Keratinocyte (primary cell): Measurements from ENCODE around the gene NPRL2.

ENCODE experiments used
- CTCF ChIP-seq, 3 experiments: IDR thresholded peaks in 1 of 3; conservative IDR thresholded peaks in 1 of 3; optimal IDR thresholded peaks in 1 of 3; 2 replicates in 2 of 3; 3 replicates in 1 of 3; pipeline versions ENCODE3 to v1.5.1; 2011; ENCODE audit warnings: low read length in 3 of 3, mild to moderate bottlenecking in 3 of 3, moderate library complexity in 2 of 3, control low read depth in 1 of 3, inconsistent platforms in 1 of 3; ENCODE audit not compliant: insufficient read depth in 2 of 3; ENCODE audit errors: extremely low read depth in 1 of 3
- EZH2 ChIP-seq: IDR thresholded peaks from one replicate; pipeline ENCODE4 v1.6.1; 2012; ENCODE audit warnings: inconsistent platforms, mild to moderate bottlenecking, low read length, moderate library complexity

- TF ChIP-seq CTCF (optimal IDR thresholded peaks at IDR 0.05 in 1 of 3, IDR thresholded peaks at IDR 0.05 in 1 of 3, conservative IDR thresholded peaks at IDR 0.05 in 1 of 3; ENCODE audit: extremely low read depth in 1 of 3, insufficient read depth in 2 of 3, low read length in 3 of 3) (no peak), EZH2 (no peak)
These were observed 49.8 kb downstream of the NPRL2 start for GRCh38 chr3:50300681-50301254.
